WTC11 (cell line): ENCODE measurements around the gene ACADL. TPM values are rescaled to one million over a fixed set of nuclear protein-coding genes. Genes with fewer than 3 reads are reported as not detected.

ENCODE experiments used
- ATAC-seq: fragments of 200-7000 bp; cut with Tn5 transposase; 2 replicates; pipeline ENCODE4 v1.10.0; 2021; ENCODE audit warnings: mild to moderate bottlenecking, moderate library complexity
- CTCF ChIA-PET: fragments of 300-600 bp; sonication (Branson Sonifier 250); formaldehyde crosslinking; loops from one replicate; lab custom pipeline; 2021; ENCODE audit warnings: antibody characterized with exemption; lab: Charles Lee
- POLR2A ChIA-PET: fragments of 350-600 bp; sonication (Branson Sonifier 250); formaldehyde crosslinking; loops from one replicate; lab custom pipeline; 2021; ENCODE audit warnings: antibody characterized with exemption; lab: Charles Lee
- DNase-seq: peaks from one replicate; pipeline ENCODE4 v3.0.0; 2021; ENCODE audit warnings: low spot score
- H3K27ac Mint-ChIP-seq: 2 replicates; pipeline ENCODE4 v1.8.0; 2021; ENCODE audit warnings: mixed read lengths
- H3K27me3 Mint-ChIP-seq: 2 replicates; pipeline ENCODE4 v1.8.0; 2021; ENCODE audit warnings: low read depth, mild to moderate bottlenecking, moderate library complexity, mixed read lengths
- H3K36me3 Mint-ChIP-seq: 2 replicates; pipeline ENCODE4 v1.8.0; 2021; ENCODE audit warnings: mixed read lengths
- H3K4me1 Mint-ChIP-seq: 2 replicates; pipeline ENCODE4 v1.8.0; 2022; ENCODE audit warnings: mixed read lengths
- H3K4me3 Mint-ChIP-seq: 2 replicates; pipeline ENCODE4 v1.8.0; 2021; ENCODE audit warnings: mild to moderate bottlenecking, moderate library complexity, mixed read lengths
- H3K9me3 Mint-ChIP-seq: 2 replicates; pipeline ENCODE4 v1.8.0; 2021; ENCODE audit warnings: mixed read lengths
- AFF4 ChIP-seq: sonication (generic); formaldehyde crosslinking; IDR thresholded peaks from 2 replicates; pipeline ENCODE4 v1.8.1; 2023; ENCODE audit warnings: mild to moderate bottlenecking, missing genetic modification reagents, borderline replicate concordance
- ATF6 ChIP-seq: sonication (generic); formaldehyde crosslinking; IDR thresholded peaks from 2 replicates; pipeline ENCODE4 v1.8.1; 2023; ENCODE audit warnings: mild to moderate bottlenecking, missing genetic modification reagents
- CREM ChIP-seq: sonication (generic); formaldehyde crosslinking; IDR thresholded peaks from 2 replicates; pipeline ENCODE4 v1.8.1; 2022; ENCODE audit warnings: mild to moderate bottlenecking, missing genetic modification reagents, moderate library complexity
- FOXK1 ChIP-seq: sonication (generic); formaldehyde crosslinking; IDR thresholded peaks from 2 replicates; pipeline ENCODE4 v1.8.0; 2022; ENCODE audit warnings: mild to moderate bottlenecking, moderate library complexity, missing genetic modification reagents
- MAX ChIP-seq: sonication (generic); formaldehyde crosslinking; IDR thresholded peaks from 2 replicates; pipeline ENCODE4 v1.8.0; 2022; ENCODE audit warnings: mild to moderate bottlenecking, missing genetic modification reagents
- MYBL2 ChIP-seq: sonication (generic); formaldehyde crosslinking; IDR thresholded peaks from 2 replicates; pipeline ENCODE4 v1.8.1; 2023; ENCODE audit warnings: mild to moderate bottlenecking, moderate library complexity, missing genetic modification reagents
- NFE2L1 ChIP-seq: sonication (generic); formaldehyde crosslinking; IDR thresholded peaks from 2 replicates; pipeline ENCODE4 v1.8.1; 2023; ENCODE audit warnings: missing genetic modification reagents
- NR1H2 ChIP-seq: sonication (generic); formaldehyde crosslinking; IDR thresholded peaks from 2 replicates; pipeline ENCODE4 v1.9.0; 2021; ENCODE audit warnings: mild to moderate bottlenecking, moderate library complexity, missing genetic modification reagents
- PRRX2 ChIP-seq: fragments of 250-450 bp; sonication (Bioruptor Pico); IDR thresholded peaks from 2 replicates; pipeline ENCODE4 v1.8.0; 2021; ENCODE audit warnings: mild to moderate bottlenecking
- SMAD3 ChIP-seq: sonication (generic); formaldehyde crosslinking; IDR thresholded peaks from 2 replicates; pipeline ENCODE4 v1.8.0; 2022; ENCODE audit warnings: missing genetic modification reagents, mild to moderate bottlenecking, borderline replicate concordance
- TEAD4 ChIP-seq: sonication (generic); formaldehyde crosslinking; IDR thresholded peaks from 2 replicates; pipeline ENCODE4 v1.8.0; 2022; ENCODE audit warnings: mild to moderate bottlenecking, missing genetic modification reagents
- USF2 ChIP-seq: sonication (generic); formaldehyde crosslinking; IDR thresholded peaks from 2 replicates; pipeline ENCODE4 v1.8.1; 2023; ENCODE audit warnings: mild to moderate bottlenecking, missing genetic modification reagents, moderate library complexity
- ZMAT4 ChIP-seq: fragments of 250-450 bp; sonication (Bioruptor Pico); IDR thresholded peaks from 2 replicates; pipeline ENCODE4 v1.9.0; 2021; ENCODE audit warnings: mild to moderate bottlenecking
- ZSCAN18 ChIP-seq: fragments of 250-450 bp; sonication (Bioruptor Pico); IDR thresholded peaks from 2 replicates; pipeline ENCODE4 v2.1.2; 2022; ENCODE audit warnings: mild to moderate bottlenecking, moderate library complexity
- total RNA-seq: library from RNA; stranded (reverse); gene quantifications from 3 replicates; pipeline ENCODE4 v1.2.3, GENCODE V29; 2021

ACADL gene
- total RNA-seq, 1 experiment from 2014 or later: 0.42 TPM

- no peak for TF ChIP-seq MAX (CRISPR knock-in tag)
- no peak for TF ChIP-seq MYBL2 (CRISPR knock-in tag)
These were observed 5.3 kb upstream of the ACADL start (continued) for GRCh38 chr2:210230518-210230917.

- Mint-ChIP-seq H3K36me3 (no peaks in the 10 kb centered on the region), H3K4me3 (no peak overlapping the region), H3K27me3 (peaks cover 33% of the 10 kb centered on the region), H3K27ac (no peak overlapping the region), H3K4me1 (peaks cover 24% of the 10 kb centered on the region), H3K9me3 (peaks cover 3% of the 10 kb centered on the region; the same call in 1 of the 2 replicates)
- no peak for DNase-seq
- TF ChIP-seq SMAD3 (CRISPR knock-in tag) (no peak), AFF4 (CRISPR knock-in tag) (no peak), NR1H2 (CRISPR knock-in tag) (no peak), ZMAT4 (no peak), ATF6 (CRISPR knock-in tag) (no peak), PRRX2 (no peak), FOXK1 (CRISPR knock-in tag) (no peak), TEAD4 (no peak)
- ChIA-PET POLR2A (no interaction called here), CTCF (no interaction called here)
- no peak for ATAC-seq
These were observed 3.3 kb upstream of the ACADL start for GRCh38 chr2:210228586-210228985.

- H3K9me3 Mint-ChIP-seq: no peaks in the 10 kb centered on the region
- DNase-seq: no peak
- no peaks in the 10 kb centered on the region for H3K36me3 Mint-ChIP-seq
- no peak for TF ChIP-seq USF2
- TF ChIP-seq MAX (CRISPR knock-in tag): no peak
- TF ChIP-seq CREM (CRISPR knock-in tag): no peak
- no peak for TF ChIP-seq NFE2L1 (CRISPR knock-in tag)
- TF ChIP-seq ZSCAN18 (CRISPR knock-in tag): no peak
- TF ChIP-seq, all 79 proteins: peak for 0
- ChIA-PET CTCF (interaction anchor here (0.6 kb wide), 1 partner anchor 57 kb away, joined by 3 read pairs; no protein-coding TSS in a partner anchor), POLR2A (no interaction called here)
- no peak overlapping the region for H3K4me3 Mint-ChIP-seq
- no peak overlapping the region for H3K27ac Mint-ChIP-seq
- H3K27me3 Mint-ChIP-seq: peaks cover 44% of the 10 kb centered on the region
- H3K4me1 Mint-ChIP-seq: peaks cover 24% of the 10 kb centered on the region
- no peak for ATAC-seq
These were observed 2.2 kb upstream of the ACADL start for GRCh38 chr2:210227290-210228088.
